ENCODE data around the gene SPOCK3. TPM values are rescaled to one million over a fixed set of nuclear protein-coding genes. Genes with fewer than 3 reads are reported as not detected.

Gene SPOCK3
- total RNA-seq, 1 donor from 2014 or later: not detected

DNA sequence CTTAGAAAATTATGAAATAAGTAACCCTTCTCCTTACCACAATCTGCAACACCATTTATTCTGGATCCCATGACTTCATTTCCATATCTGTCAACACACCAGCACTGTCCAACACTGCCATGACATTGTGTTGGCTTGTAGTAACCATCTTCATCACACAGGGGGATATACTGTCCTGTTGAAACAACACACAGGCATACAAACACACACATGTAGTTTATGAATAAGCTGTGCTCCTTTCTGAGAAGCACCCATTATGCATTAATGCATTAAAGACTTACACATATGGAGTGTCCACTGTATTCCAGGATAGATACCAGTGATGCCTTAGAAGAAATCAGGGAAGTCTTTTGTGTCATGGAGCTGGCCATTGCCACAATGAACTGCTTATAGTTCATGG is 496.9 kb downstream of the SPOCK3 start:
- H3K27ac ChIP-seq: no peak overlapping the region
- no peaks in the 10 kb centered on the region for H3K9me3 ChIP-seq
- TF ChIP-seq, protein P1, sequence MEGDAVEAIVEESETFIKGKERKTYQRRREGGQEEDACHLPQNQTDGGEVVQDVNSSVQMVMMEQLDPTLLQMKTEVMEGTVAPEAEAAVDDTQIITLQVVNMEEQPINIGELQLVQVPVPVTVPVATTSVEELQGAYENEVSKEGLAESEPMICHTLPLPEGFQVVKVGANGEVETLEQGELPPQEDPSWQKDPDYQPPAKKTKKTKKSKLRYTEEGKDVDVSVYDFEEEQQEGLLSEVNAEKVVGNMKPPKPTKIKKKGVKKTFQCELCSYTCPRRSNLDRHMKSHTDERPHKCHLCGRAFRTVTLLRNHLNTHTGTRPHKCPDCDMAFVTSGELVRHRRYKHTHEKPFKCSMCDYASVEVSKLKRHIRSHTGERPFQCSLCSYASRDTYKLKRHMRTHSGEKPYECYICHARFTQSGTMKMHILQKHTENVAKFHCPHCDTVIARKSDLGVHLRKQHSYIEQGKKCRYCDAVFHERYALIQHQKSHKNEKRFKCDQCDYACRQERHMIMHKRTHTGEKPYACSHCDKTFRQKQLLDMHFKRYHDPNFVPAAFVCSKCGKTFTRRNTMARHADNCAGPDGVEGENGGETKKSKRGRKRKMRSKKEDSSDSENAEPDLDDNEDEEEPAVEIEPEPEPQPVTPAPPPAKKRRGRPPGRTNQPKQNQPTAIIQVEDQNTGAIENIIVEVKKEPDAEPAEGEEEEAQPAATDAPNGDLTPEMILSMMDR (IDR thresholded peaks at IDR 0.05): no peak
- no peak for DNase-seq
- no peak overlapping the region for H3K4me3 ChIP-seq
- H3K4me1 ChIP-seq: no peaks in the 10 kb centered on the region
- H3K27me3 ChIP-seq: no peaks in the 10 kb centered on the region
- H3K36me3 ChIP-seq: no peaks in the 10 kb centered on the region
- no peak for ATAC-seq
- intact Hi-C loops (cut with DNase I): no loop called here

DNA sequence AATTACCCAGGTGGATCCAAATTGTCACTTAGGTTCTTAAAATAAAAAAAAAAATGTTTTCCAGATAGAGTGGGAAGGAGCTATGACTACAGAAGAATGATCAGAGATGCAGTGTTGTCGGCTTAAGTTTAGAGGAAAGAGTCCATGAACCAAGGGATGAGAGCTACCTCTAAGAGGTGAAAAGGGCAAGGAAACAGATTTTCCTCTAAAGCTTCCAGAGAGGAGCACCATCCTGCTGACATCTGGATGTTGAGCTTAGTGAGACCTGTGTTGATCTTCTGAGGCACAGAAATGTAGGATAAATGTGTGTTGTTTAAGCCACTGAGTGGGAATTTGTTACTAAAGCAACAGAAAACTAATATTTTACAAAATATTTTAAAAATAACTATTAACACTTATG is 498.7 kb downstream of the SPOCK3 start:
- no peaks in the 10 kb centered on the region for H3K36me3 ChIP-seq
- DNase-seq (no peak), ATAC-seq (no peak)
- intact Hi-C loops (cut with DNase I): no loop called here
- no peaks in the 10 kb centered on the region for H3K4me1 ChIP-seq
- H3K9me3 ChIP-seq: no peaks in the 10 kb centered on the region
- TF ChIP-seq, protein P1 (IDR thresholded peaks at IDR 0.05): no peak
- no peak overlapping the region for H3K27ac ChIP-seq
- H3K4me3 ChIP-seq: no peak overlapping the region
- H3K27me3 ChIP-seq: no peaks in the 10 kb centered on the region

DNA sequence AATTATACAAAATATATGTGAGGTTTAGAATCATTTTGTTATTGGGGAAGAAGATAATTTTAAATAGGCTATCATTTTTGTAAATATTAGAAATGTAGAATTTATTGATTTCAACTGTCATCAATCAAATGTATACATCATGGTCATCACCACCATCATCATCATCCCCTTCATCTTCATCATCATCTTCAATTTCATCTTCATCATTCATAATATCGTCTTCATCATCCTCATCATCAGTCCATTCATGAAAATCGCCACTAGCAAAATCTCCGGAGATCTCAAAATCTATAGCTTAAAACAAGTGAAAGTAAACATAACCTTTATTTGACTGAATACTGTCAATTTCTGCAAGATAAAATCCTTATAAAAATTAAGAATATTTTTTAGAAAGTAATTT is 499.5 kb downstream of the SPOCK3 start:
- DNase-seq (no peak), ATAC-seq (no peak)
- Histone ChIP-seq H3K4me3 (no peak overlapping the region), H3K36me3 (no peaks in the 10 kb centered on the region), H3K27me3 (no peaks in the 10 kb centered on the region), H3K4me1 (no peaks in the 10 kb centered on the region), H3K9me3 (no peaks in the 10 kb centered on the region), H3K27ac (no peak overlapping the region)
- intact Hi-C loops (cut with DNase I): no loop called here
- TF ChIP-seq, protein P1 (IDR thresholded peaks at IDR 0.05): no peak

DNA sequence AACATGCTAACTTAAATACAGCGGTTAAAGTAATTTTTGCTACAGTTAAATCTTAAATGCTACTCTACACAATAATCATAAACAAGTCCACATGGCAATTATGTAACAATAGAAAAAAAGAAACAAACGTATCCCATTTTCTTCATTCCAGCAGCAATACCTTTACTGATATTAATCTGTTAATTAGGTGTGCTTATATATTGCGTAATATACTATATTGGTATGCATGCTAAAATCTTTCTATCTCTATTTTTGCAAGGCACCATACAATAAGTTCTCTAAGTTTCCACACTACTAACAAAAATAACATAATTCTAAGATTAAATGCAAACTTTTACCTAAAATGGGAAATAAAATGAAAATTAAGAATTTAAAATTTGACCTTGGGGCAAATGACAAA is 500.6 kb downstream of the SPOCK3 start:
- Histone ChIP-seq H3K36me3 (no peaks in the 10 kb centered on the region), H3K9me3 (no peaks in the 10 kb centered on the region), H3K27me3 (no peaks in the 10 kb centered on the region), H3K27ac (no peak overlapping the region), H3K4me1 (no peaks in the 10 kb centered on the region), H3K4me3 (no peak overlapping the region)
- TF ChIP-seq, protein P1 (IDR thresholded peaks at IDR 0.05): no peak
- ATAC-seq: no peak
- intact Hi-C loops (cut with DNase I): no loop called here
- DNase-seq: no peak

DNA sequence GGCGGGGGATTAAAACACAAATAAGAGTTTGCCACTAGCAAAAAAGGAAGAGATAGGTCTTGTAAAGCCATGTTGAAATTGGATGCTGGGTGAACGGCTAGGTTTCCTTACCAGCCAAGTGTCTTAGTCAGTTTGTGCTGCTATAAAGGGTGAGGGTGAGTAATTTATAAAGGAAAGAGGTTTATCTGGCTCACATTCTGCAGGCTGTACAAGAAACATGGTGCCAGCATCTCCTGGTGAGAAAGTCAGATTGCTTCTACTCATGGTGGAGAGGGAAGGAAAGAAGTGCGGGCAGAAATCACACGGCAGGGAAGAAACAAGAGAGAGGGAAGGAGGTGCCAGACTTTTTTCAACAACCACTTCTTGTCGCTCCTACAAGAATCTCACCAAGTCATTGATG is 507.5 kb downstream of the SPOCK3 start:
- no peaks in the 10 kb centered on the region for H3K4me1 ChIP-seq
- no peak overlapping the region for H3K4me3 ChIP-seq
- TF ChIP-seq, protein P1 (IDR thresholded peaks at IDR 0.05): no peak
- no peaks in the 10 kb centered on the region for H3K27me3 ChIP-seq
- H3K36me3 ChIP-seq: no peaks in the 10 kb centered on the region
- H3K9me3 ChIP-seq: no peaks in the 10 kb centered on the region
- no peak for DNase-seq
- ATAC-seq: no peak
- intact Hi-C loops (cut with DNase I): no loop called here
- H3K27ac ChIP-seq: no peak overlapping the region

DNA sequence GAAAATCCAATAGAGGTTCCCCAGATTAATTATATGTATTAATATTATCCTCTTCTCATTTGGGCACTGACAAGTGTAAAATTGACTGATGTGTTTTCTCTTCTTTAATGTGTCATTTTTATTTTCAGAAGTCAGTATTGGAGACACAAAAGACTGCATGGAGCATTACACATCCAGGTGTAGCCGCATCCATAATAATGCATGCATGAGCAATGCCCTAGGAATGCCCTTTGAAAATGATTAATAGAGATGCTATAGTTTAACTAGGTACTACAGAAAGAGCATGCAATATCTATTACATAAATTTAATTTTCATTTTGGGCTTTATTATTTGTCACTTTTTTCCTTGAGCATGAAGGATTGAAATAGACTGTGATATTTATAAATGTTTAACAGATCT is 509.9 kb downstream of the SPOCK3 start:
- Histone ChIP-seq H3K4me1 (no peaks in the 10 kb centered on the region), H3K27me3 (no peaks in the 10 kb centered on the region), H3K4me3 (no peak overlapping the region), H3K36me3 (no peaks in the 10 kb centered on the region), H3K9me3 (no peaks in the 10 kb centered on the region), H3K27ac (no peak overlapping the region)
- no peak for ATAC-seq
- no peak for DNase-seq
- TF ChIP-seq, protein P1 (IDR thresholded peaks at IDR 0.05): no peak
- intact Hi-C loops (cut with DNase I): no loop called here
